M059J (cell line): ENCODE measurements around the gene OPRL1. TPM values are rescaled to one million over a fixed set of nuclear protein-coding genes. Genes with fewer than 3 reads are reported as not detected.
A peak's percentile ranks its signal among the peaks of the same experiment; 100 is the strongest.

Experiments used
- DNase-seq: peaks from one replicate; pipeline ENCODE4 v3.0.0-alpha.2; 2012; ENCODE audit warnings: low read depth
- total RNA-seq: library from RNA; depleted of rRNA; stranded (reverse); fragments of >200 nt; shearing (Covaris generic); gene quantifications from 2 replicates; pipeline ENCODE4 v1.2.3, GENCODE V29; 2014

Gene OPRL1
- total RNA-seq, 1 experiment from 2014 or later, result 0.59 TPM

- no peak for DNase-seq
Observed at GRCh38 chr20:64071341-64072332, 8.2 kb upstream of the OPRL1 start.

- DNase-seq, result no peak
Observed at GRCh38 chr20:64072498-64073063, 7.3 kb upstream of the OPRL1 start.

GRCh38 chr20:64073476-64074183, 6.3 kb upstream of the OPRL1 start:
- no peak for DNase-seq

GRCh38 chr20:64074184-64074789, 5.6 kb upstream of the OPRL1 start:
- DNase-seq, result no peak

- no peak for DNase-seq
Observed at GRCh38 chr20:64074963-64075362, 4.9 kb upstream of the OPRL1 start.

- DNase-seq, result no peak
Observed at GRCh38 chr20:64075556-64075955, 4.3 kb upstream of the OPRL1 start.

GRCh38 chr20:64076061-64076997, 3.6 kb upstream of the OPRL1 start:
- no peak for DNase-seq

- DNase-seq, result no peak
Observed at GRCh38 chr20:64077094-64077493, 2.8 kb upstream of the OPRL1 start.

- DNase-seq, result no peak
Observed at GRCh38 chr20:64077541-64077875, 2.4 kb upstream of the OPRL1 start.

- no peak for DNase-seq
Observed at GRCh38 chr20:64077876-64078551, 1.9 kb upstream of the OPRL1 start.

GRCh38 chr20:64078934-64079272, 979 bp upstream of the OPRL1 start:
- no peak for DNase-seq

- peak; percentile 70 for DNase-seq
Observed at GRCh38 chr20:64079273-64080012, 439 bp upstream of the OPRL1 start, which contains the start of gene RGS19. Gene RGS19 (minus strand): TSS chr20:64079518. CDS start chr20:64076886, 2,632 bp downstream.

GRCh38 chr20:64080813-64081623, 1.1 kb downstream of the OPRL1 start:
- no peak for DNase-seq

- no peak for DNase-seq
Observed at GRCh38 chr20:64081624-64081964, 1.7 kb downstream of the OPRL1 start.

GRCh38 chr20:64082126-64082731, 2.3 kb downstream of the OPRL1 start:
- DNase-seq, result no peak

- DNase-seq, result no peak
Observed at GRCh38 chr20:64082820-64083377, 3.0 kb downstream of the OPRL1 start.

- peak; percentile 70 for DNase-seq
Observed at GRCh38 chr20:64083378-64083803, 3.5 kb downstream of the OPRL1 start.
